GM18519 (cell line): ENCODE results near the gene NTRK2.

ENCODE experiments used
- ATAC-seq: cut with Tn5 transposase; IDR thresholded peaks from one replicate; pipeline ENCODE4 v1.9.1; 2021; ENCODE audit warnings: mild to moderate bottlenecking, moderate library complexity; ENCODE audit not compliant: unreplicated experiment, low FRiP score

NTRK2 gene

DNA sequence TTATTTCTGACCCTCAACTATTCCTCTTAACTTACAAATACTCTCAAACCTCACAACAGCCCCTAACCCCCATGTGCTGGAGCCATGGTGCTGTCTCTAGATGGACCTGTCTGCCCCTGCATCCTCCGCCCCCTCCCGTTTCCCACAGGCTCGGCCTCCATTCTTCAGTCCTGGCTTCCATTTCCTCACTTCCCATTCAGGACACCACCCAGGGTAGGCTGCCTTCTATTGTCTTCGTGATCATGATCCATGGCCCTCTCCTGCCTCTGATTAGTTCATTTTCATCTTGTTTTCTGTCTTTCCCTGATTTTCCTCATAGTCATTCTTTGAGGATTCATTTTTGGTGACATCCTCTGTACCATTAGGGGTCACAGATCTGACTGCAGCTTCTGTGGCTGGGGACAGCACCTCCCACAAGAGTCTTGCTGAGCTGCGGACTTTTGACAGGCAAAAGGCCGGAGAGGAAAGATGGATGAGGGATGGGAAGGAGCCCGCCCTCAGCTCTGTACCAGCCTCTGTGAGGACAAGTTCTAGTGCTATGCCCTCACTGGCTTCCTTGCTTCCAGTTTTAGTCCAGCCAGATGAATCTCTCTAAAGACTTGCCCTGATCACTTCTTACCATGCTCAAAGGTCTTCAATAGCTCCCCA lies 255.8 kb downstream of the NTRK2 start:
- no peak for ATAC-seq

DNA sequence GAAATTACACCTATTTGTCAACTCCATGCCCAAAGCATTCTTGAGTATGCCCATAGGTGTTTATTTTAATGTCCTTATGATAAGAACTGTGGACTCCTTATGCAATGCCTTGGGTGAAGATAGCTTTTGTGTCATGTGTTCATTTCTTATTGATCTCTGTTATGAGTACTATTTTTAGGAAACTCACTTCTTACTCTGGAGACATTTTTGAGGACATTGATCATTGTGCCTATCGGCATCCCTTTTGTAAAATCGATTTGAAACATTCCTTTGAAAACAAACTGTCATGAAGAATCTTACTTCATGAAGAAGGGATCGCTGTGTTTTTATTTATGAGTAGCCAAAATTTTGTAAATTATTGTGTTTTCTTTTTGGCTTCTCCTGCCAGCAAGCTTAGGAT lies 257.3 kb downstream of the NTRK2 start:
- no peak for ATAC-seq

DNA sequence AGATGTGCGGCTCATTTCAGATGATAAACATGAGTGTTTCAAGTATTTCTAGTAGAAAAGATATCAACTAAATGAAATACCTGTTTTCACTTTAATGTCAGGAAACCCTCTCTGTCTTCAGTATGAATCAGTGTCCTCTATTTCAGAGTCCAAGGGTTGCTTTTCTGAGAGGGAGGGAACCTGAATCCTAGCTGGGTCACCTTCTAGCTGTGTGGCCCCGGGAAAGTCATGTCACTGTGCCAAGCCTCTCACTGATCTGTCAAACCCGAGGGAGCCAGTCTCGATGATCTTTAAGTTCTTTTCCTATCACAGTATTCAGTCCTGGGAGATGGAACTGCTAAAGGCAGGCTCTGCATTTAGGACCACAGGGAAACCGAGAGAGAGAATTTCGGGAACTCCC lies 258.9 kb downstream of the NTRK2 start:
- no peak for ATAC-seq

DNA sequence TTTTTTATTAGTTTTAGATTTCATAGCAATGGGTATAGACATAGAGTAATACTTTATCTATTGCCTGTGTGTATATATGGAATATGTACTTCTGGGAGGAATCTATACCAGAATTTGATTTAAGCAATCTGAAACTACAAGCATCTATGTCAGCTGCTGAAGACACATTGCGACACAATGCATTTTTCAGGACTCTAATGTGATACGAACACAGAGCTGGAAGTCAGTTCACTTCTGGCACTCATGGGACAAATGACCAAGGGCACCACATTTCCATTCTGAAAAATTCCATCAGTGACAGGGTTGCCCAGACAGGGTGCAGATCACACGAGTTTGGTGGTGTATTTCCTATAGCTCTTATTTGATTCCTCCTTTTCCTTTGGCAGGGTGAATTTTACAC lies 259.5 kb downstream of the NTRK2 start:
- ATAC-seq = no peak

- no peak for ATAC-seq
Observed at GRCh38 chr9:84932915-84933527, 263.5 kb downstream of the NTRK2 start.

DNA sequence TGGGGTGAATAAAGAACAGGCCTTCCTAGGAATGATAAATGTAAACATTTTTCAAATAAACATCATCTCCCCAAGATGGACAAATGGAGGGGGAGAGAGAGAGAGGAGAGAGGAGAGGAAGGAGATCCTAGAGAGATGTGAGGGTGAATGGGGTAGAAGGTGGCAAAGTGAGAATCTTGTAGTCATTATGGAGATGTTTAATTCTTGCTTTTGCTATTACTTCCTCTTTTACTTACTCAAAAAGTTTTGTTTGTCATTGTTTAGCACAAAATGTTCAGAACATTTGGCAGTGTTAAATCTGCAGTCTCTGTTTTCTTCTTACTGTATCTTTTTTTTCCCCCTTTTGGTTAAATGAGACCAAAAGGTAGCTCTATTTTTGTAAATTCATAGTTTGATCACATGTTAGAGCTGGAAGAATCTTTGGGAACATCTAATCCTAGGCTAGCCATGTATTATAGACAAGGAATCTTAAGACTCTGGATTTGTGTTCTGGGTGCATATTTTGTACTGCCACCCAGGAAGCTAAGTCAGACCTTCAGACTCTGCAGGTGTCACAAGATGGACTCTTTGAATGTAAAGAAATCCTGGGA lies 266.1 kb downstream of the NTRK2 start:
- no peak for ATAC-seq

DNA sequence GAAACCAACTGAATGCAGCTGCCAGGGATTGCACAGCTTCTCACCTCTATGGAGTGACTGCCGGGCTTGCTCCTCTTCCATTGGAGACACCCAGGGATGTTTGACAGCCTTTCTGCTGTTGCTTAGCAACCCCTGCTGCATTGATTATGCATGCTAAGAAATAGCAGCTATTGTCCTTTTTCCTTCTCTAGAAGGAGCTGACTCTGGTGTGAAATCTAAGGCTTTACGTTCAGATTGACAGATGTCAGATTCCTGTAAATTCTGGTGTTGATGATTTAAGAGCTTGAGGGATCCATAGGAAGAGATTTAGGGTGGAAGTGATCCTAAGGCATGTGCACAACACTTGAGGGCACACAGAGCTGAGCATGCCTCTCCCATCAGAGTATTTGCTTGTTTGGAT lies 267.7 kb downstream of the NTRK2 start:
- ATAC-seq = no peak

DNA sequence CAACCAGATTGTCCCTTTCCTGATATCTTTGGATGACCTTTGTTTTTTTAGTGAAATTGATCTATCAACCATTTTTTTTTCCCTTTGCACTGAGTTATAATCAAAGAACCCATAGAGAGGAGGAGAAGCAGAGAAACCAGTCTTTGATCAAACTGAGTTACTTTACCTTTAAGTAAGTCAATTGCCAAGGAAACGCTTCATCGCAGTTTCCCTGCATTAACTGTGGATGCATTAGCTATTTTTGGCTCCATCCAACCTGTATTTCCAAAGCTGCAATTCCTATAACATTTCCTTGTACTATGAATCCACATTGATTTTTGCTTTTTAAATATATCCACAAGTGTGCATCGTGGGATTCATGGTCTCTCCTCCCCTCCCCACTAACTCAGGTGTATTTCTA lies 268.1 kb downstream of the NTRK2 start:
- ATAC-seq = no peak

GRCh38 chr9:84939774-84940173 lies 270.2 kb downstream of the NTRK2 start:
- no peak for ATAC-seq

GRCh38 chr9:84940294-84940693 lies 270.8 kb downstream of the NTRK2 start:
- ATAC-seq = no peak

DNA sequence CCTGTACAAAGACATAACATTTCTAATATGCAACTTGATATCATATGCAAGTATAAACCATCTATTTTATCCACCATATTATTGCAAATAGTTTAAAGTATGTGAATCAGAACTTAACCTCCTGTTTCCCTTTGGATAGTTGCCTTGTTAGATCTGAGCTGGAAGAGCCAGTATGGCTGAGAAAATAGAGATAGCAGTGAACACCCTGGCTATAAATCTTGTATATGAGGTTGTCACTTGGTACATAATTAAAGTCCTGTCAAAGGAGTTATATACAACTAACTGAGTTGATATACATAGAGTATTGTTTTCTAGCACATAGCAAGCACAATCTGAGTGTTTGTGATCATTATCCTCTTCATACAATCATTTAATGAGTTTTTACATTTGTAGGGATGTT lies 272.3 kb downstream of the NTRK2 start:
- ATAC-seq = no peak

DNA sequence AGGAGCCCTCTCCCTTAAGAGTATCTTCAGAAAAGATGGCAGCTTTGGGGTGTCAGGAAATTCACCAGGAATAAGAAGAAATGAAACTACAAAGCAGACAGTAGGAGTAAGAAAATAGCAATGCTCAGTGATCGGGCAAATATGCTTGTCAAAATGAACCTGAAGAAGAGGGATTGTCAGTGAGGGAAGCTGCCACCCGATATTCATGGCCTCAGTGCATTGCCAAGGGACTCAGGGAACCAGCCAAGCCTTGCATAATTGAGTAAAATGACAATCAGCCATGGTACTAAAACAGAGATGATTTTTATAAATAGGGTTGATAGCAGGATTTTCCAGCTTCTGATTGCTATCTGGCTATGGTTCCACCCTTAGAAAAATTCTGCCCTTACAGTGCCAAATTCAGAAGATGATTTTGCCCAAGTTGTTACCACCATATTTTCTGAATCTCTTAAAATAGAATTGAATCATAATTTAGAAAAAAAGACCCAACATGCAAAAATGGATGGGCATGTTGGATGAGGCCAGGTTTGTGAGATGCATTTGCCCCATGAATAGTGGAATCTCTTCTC lies 274.0 kb downstream of the NTRK2 start:
- ATAC-seq = no peak

- no peak for ATAC-seq
Observed at GRCh38 chr9:84945878-84946538, 276.5 kb downstream of the NTRK2 start.

- ATAC-seq = no peak
Observed at GRCh38 chr9:84947412-84947972, 278.0 kb downstream of the NTRK2 start.

- ATAC-seq = no peak
Observed at GRCh38 chr9:84949258-84949657, 279.7 kb downstream of the NTRK2 start.

GRCh38 chr9:84949971-84950370 lies 280.4 kb downstream of the NTRK2 start:
- no peak for ATAC-seq

- ATAC-seq = no peak
Observed at GRCh38 chr9:84950879-84951811, 281.6 kb downstream of the NTRK2 start.

GRCh38 chr9:84953252-84953773 lies 283.8 kb downstream of the NTRK2 start:
- ATAC-seq = no peak

DNA sequence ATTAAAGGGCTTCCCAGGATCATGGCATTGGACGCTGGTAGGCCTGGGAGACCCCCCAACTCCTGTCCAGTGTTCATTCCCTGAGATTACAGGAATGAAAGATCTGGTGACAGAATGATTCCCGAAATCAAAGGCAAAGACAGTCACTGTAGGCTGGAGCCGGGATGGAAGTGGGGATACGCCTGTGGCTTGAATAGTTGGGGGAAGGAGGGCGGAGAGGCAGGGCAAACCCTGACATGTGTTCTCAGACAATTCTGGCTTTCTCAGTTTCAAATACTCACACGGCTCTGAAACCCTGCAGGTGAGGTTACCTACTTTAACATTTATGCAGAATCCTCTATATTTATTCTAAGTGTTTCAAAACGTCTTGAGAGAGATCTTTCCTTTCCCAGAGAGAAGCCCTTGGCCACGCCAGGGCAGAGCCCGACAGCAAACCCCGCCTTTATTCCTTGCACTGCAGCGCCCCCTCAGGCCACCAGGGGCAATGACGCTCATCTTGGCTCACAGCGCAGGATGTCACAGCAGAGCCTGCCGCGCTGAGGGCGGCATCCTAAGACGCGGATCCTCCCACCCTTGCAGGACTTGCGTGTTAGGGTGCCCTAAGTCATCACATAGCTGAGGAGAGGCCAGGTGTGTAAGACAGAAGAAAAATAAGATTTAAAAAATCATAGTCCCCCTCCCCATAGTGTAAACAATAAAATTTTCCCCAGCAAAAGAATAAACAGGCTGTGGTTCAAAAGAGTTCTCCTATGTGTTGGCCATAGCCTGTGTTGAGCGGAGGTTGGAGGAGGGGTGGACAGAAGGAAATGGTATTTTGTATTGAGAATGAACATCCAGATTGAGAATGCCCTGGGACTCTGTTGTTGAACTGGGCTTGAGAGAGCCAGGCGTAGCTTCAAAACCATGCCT lies 284.5 kb downstream of the NTRK2 start:
- no peak for ATAC-seq
